ENCODE measurements around the gene RPS21. TPM values are rescaled to one million over a fixed set of nuclear protein-coding genes. Genes with fewer than 3 reads are reported as not detected.

Gene RPS21
- total and polyA plus RNA-seq, 2 of the 13 experiments (the other 11 are each of a cell fraction or from before 2014, with no cell fraction given), result 2,647 to 11,063 TPM

GRCh38 chr20:62407221-62407992 lies 20.5 kb downstream of the RPS21 start, which contains the start of gene CABLES2 (continued):
- TF ChIP-seq, protein P1, sequence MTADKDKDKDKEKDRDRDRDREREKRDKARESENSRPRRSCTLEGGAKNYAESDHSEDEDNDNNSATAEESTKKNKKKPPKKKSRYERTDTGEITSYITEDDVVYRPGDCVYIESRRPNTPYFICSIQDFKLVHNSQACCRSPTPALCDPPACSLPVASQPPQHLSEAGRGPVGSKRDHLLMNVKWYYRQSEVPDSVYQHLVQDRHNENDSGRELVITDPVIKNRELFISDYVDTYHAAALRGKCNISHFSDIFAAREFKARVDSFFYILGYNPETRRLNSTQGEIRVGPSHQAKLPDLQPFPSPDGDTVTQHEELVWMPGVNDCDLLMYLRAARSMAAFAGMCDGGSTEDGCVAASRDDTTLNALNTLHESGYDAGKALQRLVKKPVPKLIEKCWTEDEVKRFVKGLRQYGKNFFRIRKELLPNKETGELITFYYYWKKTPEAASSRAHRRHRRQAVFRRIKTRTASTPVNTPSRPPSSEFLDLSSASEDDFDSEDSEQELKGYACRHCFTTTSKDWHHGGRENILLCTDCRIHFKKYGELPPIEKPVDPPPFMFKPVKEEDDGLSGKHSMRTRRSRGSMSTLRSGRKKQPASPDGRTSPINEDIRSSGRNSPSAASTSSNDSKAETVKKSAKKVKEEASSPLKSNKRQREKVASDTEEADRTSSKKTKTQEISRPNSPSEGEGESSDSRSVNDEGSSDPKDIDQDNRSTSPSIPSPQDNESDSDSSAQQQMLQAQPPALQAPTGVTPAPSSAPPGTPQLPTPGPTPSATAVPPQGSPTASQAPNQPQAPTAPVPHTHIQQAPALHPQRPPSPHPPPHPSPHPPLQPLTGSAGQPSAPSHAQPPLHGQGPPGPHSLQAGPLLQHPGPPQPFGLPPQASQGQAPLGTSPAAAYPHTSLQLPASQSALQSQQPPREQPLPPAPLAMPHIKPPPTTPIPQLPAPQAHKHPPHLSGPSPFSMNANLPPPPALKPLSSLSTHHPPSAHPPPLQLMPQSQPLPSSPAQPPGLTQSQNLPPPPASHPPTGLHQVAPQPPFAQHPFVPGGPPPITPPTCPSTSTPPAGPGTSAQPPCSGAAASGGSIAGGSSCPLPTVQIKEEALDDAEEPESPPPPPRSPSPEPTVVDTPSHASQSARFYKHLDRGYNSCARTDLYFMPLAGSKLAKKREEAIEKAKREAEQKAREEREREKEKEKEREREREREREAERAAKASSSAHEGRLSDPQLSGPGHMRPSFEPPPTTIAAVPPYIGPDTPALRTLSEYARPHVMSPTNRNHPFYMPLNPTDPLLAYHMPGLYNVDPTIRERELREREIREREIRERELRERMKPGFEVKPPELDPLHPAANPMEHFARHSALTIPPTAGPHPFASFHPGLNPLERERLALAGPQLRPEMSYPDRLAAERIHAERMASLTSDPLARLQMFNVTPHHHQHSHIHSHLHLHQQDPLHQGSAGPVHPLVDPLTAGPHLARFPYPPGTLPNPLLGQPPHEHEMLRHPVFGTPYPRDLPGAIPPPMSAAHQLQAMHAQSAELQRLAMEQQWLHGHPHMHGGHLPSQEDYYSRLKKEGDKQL (CRISPR knock-in tag; IDR thresholded peaks at IDR 0.05; ENCODE audit: low read depth), result no peak
- TF ChIP-seq TAF1 (CRISPR knock-in tag; IDR thresholded peaks at IDR 0.05), result peak; percentile 71
- peak; percentile 94; the same call in 1 of the 2 replicates for TF ChIP-seq ZBTB3 (CRISPR knock-in tag; IDR thresholded peaks at IDR 0.05; ENCODE audit: borderline replicate concordance, low read depth)
- 0 out of 2 replicates have a peak, but pooled peaks have one; percentile 75 for TF ChIP-seq ZNF567 (CRISPR knock-in tag; IDR thresholded peaks at IDR 0.05; ENCODE audit: borderline replicate concordance)
- peak; percentile 55; the same call in 1 of the 2 replicates for TF ChIP-seq RXRB (CRISPR knock-in tag; IDR thresholded peaks at IDR 0.05; ENCODE audit: borderline replicate concordance)
- TF ChIP-seq, protein P2, sequence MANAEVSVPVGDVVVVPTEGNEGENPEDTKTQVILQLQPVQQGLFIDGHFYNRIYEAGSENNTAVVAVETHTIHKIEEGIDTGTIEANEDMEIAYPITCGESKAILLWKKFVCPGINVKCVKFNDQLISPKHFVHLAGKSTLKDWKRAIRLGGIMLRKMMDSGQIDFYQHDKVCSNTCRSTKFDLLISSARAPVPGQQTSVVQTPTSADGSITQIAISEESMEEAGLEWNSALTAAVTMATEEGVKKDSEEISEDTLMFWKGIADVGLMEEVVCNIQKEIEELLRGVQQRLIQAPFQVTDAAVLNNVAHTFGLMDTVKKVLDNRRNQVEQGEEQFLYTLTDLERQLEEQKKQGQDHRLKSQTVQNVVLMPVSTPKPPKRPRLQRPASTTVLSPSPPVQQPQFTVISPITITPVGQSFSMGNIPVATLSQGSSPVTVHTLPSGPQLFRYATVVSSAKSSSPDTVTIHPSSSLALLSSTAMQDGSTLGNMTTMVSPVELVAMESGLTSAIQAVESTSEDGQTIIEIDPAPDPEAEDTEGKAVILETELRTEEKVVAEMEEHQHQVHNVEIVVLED (CRISPR knock-in tag; IDR thresholded peaks at IDR 0.05; ENCODE audit: borderline replicate concordance), result peak; percentile 74; the same call in 1 of the 2 replicates
- peak; percentile 13; the same call in 1 of the 2 replicates for TF ChIP-seq ZNF326 (CRISPR knock-in tag; IDR thresholded peaks at IDR 0.05; ENCODE audit: borderline replicate concordance)
- TF ChIP-seq FOXJ3 (CRISPR knock-in tag; IDR thresholded peaks at IDR 0.05; ENCODE audit: borderline replicate concordance), result peak; percentile 70; the same call in 1 of the 2 replicates
- peak; percentile 87 for TF ChIP-seq ZNF350 (CRISPR knock-in tag; IDR thresholded peaks at IDR 0.05; ENCODE audit: borderline replicate concordance, low read depth)
- TF ChIP-seq STAT6 (CRISPR knock-in tag; IDR thresholded peaks at IDR 0.05; ENCODE audit: borderline replicate concordance), result no peak
- peak; percentile 79; the same call in 1 of the 2 replicates for TF ChIP-seq ZNF776 (CRISPR knock-in tag; IDR thresholded peaks at IDR 0.05)
- TF ChIP-seq PHF21A (CRISPR knock-in tag; IDR thresholded peaks at IDR 0.05), result 0 out of 2 replicates have a peak, but pooled peaks have one; percentile 34
- peak; percentile 57 for TF ChIP-seq BCL6 (CRISPR knock-in tag; IDR thresholded peaks at IDR 0.05)
- TF ChIP-seq, protein P3, sequence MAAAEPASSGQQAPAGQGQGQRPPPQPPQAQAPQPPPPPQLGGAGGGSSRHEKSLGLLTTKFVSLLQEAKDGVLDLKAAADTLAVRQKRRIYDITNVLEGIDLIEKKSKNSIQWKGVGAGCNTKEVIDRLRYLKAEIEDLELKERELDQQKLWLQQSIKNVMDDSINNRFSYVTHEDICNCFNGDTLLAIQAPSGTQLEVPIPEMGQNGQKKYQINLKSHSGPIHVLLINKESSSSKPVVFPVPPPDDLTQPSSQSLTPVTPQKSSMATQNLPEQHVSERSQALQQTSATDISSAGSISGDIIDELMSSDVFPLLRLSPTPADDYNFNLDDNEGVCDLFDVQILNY (CRISPR knock-in tag; conservative IDR thresholded peaks at IDR 0.05), result peak; percentile 95
- no peak for TF ChIP-seq MBNL3 (CRISPR knock-in tag; conservative IDR thresholded peaks at IDR 0.05)
- peak; percentile 80 for TF ChIP-seq TAF15 (IDR thresholded peaks at IDR 0.05; ENCODE audit: low read depth, low read length, poor library complexity, severe bottlenecking)

Data from HepG2 (cell line).